ENCODE results near the gene MIXL1.

The MIXL1 gene

GRCh38 chr1:226215239-226215638 is 8.2 kb upstream of the MIXL1 start:
- WGBS (ENCODE audit: extremely low coverage, insufficient coverage, insufficient read length) = no CpG with 5 or more reads among the region's 5 CpGs
- Histone ChIP-seq H3K27ac (ENCODE audit: low read depth, low read length) (peak overlapping the region; percentile 10), H3K4me2 (ENCODE audit: low read length) (no peak overlapping the region), H3K4me3 (ENCODE audit: low read depth, low read length) (no peak overlapping the region), H2AFZ (ENCODE audit: insufficient read depth, low read length, poor library complexity) (no peak overlapping the region), H3K4ac (ENCODE audit: low read depth, low read length) (no peak overlapping the region), H2AK5ac (ENCODE audit: low read length) (no peak overlapping the region), H3K4me1 (ENCODE audit: control insufficient read depth in 1 of 2, insufficient read depth in 2 of 2, low read length in 2 of 2) (peaks cover 7% of the 10 kb centered on the region in 2 experiments), H4K12ac (ENCODE audit: low read depth, low read length) (no peak overlapping the region), H3K14ac (ENCODE audit: low read length) (peak overlapping the region; percentile 29), H3K27me3 (ENCODE audit: insufficient read depth, low read length) (no peaks in the 10 kb centered on the region), H3K79me1 (ENCODE audit: low read length) (peaks cover 4% of the 10 kb centered on the region), H3K9ac (ENCODE audit: low read length) (no peak overlapping the region), H2BK120ac (ENCODE audit: insufficient read depth, low read length, poor library complexity) (no peak overlapping the region), H4K8ac (ENCODE audit: low read depth, low read length) (no peak overlapping the region), H3K79me2 (ENCODE audit: control insufficient read depth, insufficient read depth, low read length, poor library complexity) (no peaks in the 10 kb centered on the region), H2BK12ac (ENCODE audit: low read length) (peak overlapping the region; percentile 43), H3K36me3 (ENCODE audit: control insufficient read depth in 1 of 2, insufficient read depth in 2 of 2, low read length in 2 of 2) (no peaks in the 10 kb centered on the region), H3K18ac (ENCODE audit: low read length) (no peak overlapping the region), H2BK5ac (ENCODE audit: low read depth, low read length, poor library complexity) (no peak overlapping the region), H4K91ac (ENCODE audit: low read depth, low read length) (peak overlapping the region; percentile 8), H3K9me3 (ENCODE audit: insufficient read depth, low read depth, low read length) (no peaks in the 10 kb centered on the region), H3K23ac (ENCODE audit: low read length) (no peak overlapping the region)
- no peak for DNase-seq

- H3K9me3 ChIP-seq (ENCODE audit: insufficient read depth, low read depth, low read length) = no peaks in the 10 kb centered on the region
- no peak for DNase-seq
- no peaks in the 10 kb centered on the region for H3K36me3 ChIP-seq (ENCODE audit: control insufficient read depth in 1 of 2, insufficient read depth in 2 of 2, low read length in 2 of 2)
Measured at GRCh38 chr1:226216056-226216455, 7.4 kb upstream of the MIXL1 start.

GRCh38 chr1:226217273-226217672 is 6.2 kb upstream of the MIXL1 start:
- Histone ChIP-seq H3K79me1 (ENCODE audit: low read length) (peaks cover 4% of the 10 kb centered on the region), H2BK120ac (ENCODE audit: insufficient read depth, low read length, poor library complexity) (no peak overlapping the region), H2AK5ac (ENCODE audit: low read length) (no peak overlapping the region), H4K8ac (ENCODE audit: low read depth, low read length) (no peak overlapping the region), H3K18ac (ENCODE audit: low read length) (no peak overlapping the region), H3K27me3 (ENCODE audit: insufficient read depth, low read length) (no peaks in the 10 kb centered on the region), H3K4me3 (ENCODE audit: low read depth, low read length) (no peak overlapping the region), H3K79me2 (ENCODE audit: control insufficient read depth, insufficient read depth, low read length, poor library complexity) (no peaks in the 10 kb centered on the region), H2BK12ac (ENCODE audit: low read length) (no peak overlapping the region), H3K14ac (ENCODE audit: low read length) (no peak overlapping the region), H3K4me1 (ENCODE audit: control insufficient read depth in 1 of 2, insufficient read depth in 2 of 2, low read length in 2 of 2) (peaks cover 4 to 13% of the 10 kb centered on the region in 2 experiments), H2BK5ac (ENCODE audit: low read depth, low read length, poor library complexity) (no peak overlapping the region), H3K4ac (ENCODE audit: low read depth, low read length) (no peak overlapping the region), H3K4me2 (ENCODE audit: low read length) (no peak overlapping the region), H3K36me3 (ENCODE audit: control insufficient read depth in 1 of 2, insufficient read depth in 2 of 2, low read length in 2 of 2) (no peaks in the 10 kb centered on the region), H3K9me3 (ENCODE audit: insufficient read depth, low read depth, low read length) (no peaks in the 10 kb centered on the region), H4K91ac (ENCODE audit: low read depth, low read length) (no peak overlapping the region), H3K9ac (ENCODE audit: low read length) (no peak overlapping the region), H3K23ac (ENCODE audit: low read length) (no peak overlapping the region), H2AFZ (ENCODE audit: insufficient read depth, low read length, poor library complexity) (no peak overlapping the region), H4K12ac (ENCODE audit: low read depth, low read length) (no peak overlapping the region), H3K27ac (ENCODE audit: low read depth, low read length) (no peak overlapping the region)
- no peak for DNase-seq
- no CpG with 5 or more reads among the region's 10 CpGs for WGBS (ENCODE audit: extremely low coverage, insufficient coverage, insufficient read length)

More at GRCh38 chr1:226216056-226216455, 7.4 kb upstream of the MIXL1 start:
- Histone ChIP-seq H2BK120ac (ENCODE audit: insufficient read depth, low read length, poor library complexity) (no peak overlapping the region), H3K4ac (ENCODE audit: low read depth, low read length) (no peak overlapping the region), H3K14ac (ENCODE audit: low read length) (no peak overlapping the region), H2AK5ac (ENCODE audit: low read length) (no peak overlapping the region), H3K79me1 (ENCODE audit: low read length) (peaks cover 4% of the 10 kb centered on the region), H3K4me1 (ENCODE audit: control insufficient read depth in 1 of 2, insufficient read depth in 2 of 2, low read length in 2 of 2) (peaks cover 4 to 13% of the 10 kb centered on the region in 2 experiments), H2AFZ (ENCODE audit: insufficient read depth, low read length, poor library complexity) (no peak overlapping the region), H3K4me3 (ENCODE audit: low read depth, low read length) (no peak overlapping the region), H4K8ac (ENCODE audit: low read depth, low read length) (no peak overlapping the region), H3K27ac (ENCODE audit: low read depth, low read length) (no peak overlapping the region), H2BK5ac (ENCODE audit: low read depth, low read length, poor library complexity) (no peak overlapping the region), H3K9ac (ENCODE audit: low read length) (no peak overlapping the region), H4K91ac (ENCODE audit: low read depth, low read length) (no peak overlapping the region), H3K23ac (ENCODE audit: low read length) (no peak overlapping the region), H3K27me3 (ENCODE audit: insufficient read depth, low read length) (no peaks in the 10 kb centered on the region), H3K18ac (ENCODE audit: low read length) (no peak overlapping the region), H2BK12ac (ENCODE audit: low read length) (no peak overlapping the region), H3K79me2 (ENCODE audit: control insufficient read depth, insufficient read depth, low read length, poor library complexity) (no peaks in the 10 kb centered on the region), H4K12ac (ENCODE audit: low read depth, low read length) (no peak overlapping the region), H3K4me2 (ENCODE audit: low read length) (no peak overlapping the region)
- WGBS (ENCODE audit: extremely low coverage, insufficient coverage, insufficient read length) = no CpG with 5 or more reads among the region's 5 CpGs

GRCh38 chr1:226220473-226221189 is 2.8 kb upstream of the MIXL1 start:
- Histone ChIP-seq H3K4me2 (ENCODE audit: low read length) (no peak overlapping the region), H3K4me1 (ENCODE audit: control insufficient read depth in 1 of 2, insufficient read depth in 2 of 2, low read length in 2 of 2) (peaks cover 0 to 5% of the 10 kb centered on the region in 2 experiments), H3K14ac (ENCODE audit: low read length) (no peak overlapping the region), H2BK120ac (ENCODE audit: insufficient read depth, low read length, poor library complexity) (no peak overlapping the region), H3K79me2 (ENCODE audit: control insufficient read depth, insufficient read depth, low read length, poor library complexity) (no peaks in the 10 kb centered on the region), H2BK12ac (ENCODE audit: low read length) (no peak overlapping the region), H3K4me3 (ENCODE audit: low read depth, low read length) (no peak overlapping the region), H3K23ac (ENCODE audit: low read length) (no peak overlapping the region), H2AFZ (ENCODE audit: insufficient read depth, low read length, poor library complexity) (no peak overlapping the region), H3K9ac (ENCODE audit: low read length) (no peak overlapping the region), H3K79me1 (ENCODE audit: low read length) (peaks cover 5% of the 10 kb centered on the region), H3K27ac (ENCODE audit: low read depth, low read length) (no peak overlapping the region), H2BK5ac (ENCODE audit: low read depth, low read length, poor library complexity) (peak overlapping the region; percentile 37), H4K91ac (ENCODE audit: low read depth, low read length) (no peak overlapping the region), H3K36me3 (ENCODE audit: control insufficient read depth in 1 of 2, insufficient read depth in 2 of 2, low read length in 2 of 2) (no peaks in the 10 kb centered on the region), H4K12ac (ENCODE audit: low read depth, low read length) (no peak overlapping the region), H3K4ac (ENCODE audit: low read depth, low read length) (no peak overlapping the region), H3K18ac (ENCODE audit: low read length) (no peak overlapping the region), H3K9me3 (ENCODE audit: insufficient read depth, low read depth, low read length) (no peaks in the 10 kb centered on the region), H4K8ac (ENCODE audit: low read depth, low read length) (peak overlapping the region; percentile 31), H3K27me3 (ENCODE audit: insufficient read depth, low read length) (no peaks in the 10 kb centered on the region), H2AK5ac (ENCODE audit: low read length) (no peak overlapping the region)
- no CpG with 5 or more reads among the region's 11 CpGs for WGBS (ENCODE audit: extremely low coverage, insufficient coverage, insufficient read length)
- peak in 1 of 2 donors; percentile 35 for DNase-seq
